Stimulated activated CD4-positive, alpha-beta T cell treated with anti-CD3 and anti-CD28 coated beads, Interleukin-12 subunit alpha, Interleukin-12 subunit beta, amount 100 ng/mL, for 48 hours (primary cell): Measurements from ENCODE around the gene BSN.

Experiments used
- DNase-seq, 3 donors: peaks; one replicate each; pipeline ENCODE4 v3.0.0-alpha.2; 2020; ENCODE audit warnings: low read depth in 2 of 3, low spot score in 1 of 3

BSN gene

DNA sequence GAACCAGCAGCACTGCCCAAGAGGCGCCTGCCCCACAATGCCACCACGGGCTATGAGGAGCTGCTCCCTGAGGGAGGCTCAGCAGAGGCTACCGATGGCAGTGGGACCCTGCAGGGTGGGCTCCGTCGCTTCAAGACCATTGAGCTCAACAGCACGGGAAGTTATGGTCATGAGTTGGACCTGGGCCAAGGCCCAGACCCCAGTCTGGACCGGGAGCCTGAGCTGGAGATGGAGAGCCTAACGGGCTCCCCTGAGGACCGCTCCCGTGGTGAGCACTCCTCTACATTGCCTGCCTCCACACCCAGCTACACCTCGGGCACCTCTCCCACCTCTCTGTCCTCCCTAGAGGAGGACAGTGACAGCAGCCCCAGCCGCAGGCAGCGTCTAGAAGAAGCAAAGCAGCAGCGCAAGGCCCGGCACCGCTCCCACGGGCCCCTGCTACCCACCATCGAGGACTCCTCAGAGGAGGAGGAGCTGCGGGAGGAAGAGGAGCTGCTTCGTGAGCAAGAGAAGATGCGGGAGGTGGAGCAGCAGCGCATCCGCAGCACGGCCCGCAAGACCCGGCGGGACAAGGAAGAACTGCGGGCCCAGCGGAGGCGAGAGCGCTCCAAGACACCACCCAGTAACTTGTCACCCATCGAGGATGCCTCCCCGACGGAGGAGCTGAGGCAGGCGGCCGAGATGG lies 98.1 kb downstream of the BSN start:
- no peak for DNase-seq

GRCh38 chr3:49652903-49653415 lies 98.7 kb downstream of the BSN start:
- DNase-seq: no peak

GRCh38 chr3:49653621-49654020 lies 99.3 kb downstream of the BSN start:
- DNase-seq: no peak

- DNase-seq: no peak
Measured at GRCh38 chr3:49654176-49654825, 100.0 kb downstream of the BSN start.

DNA sequence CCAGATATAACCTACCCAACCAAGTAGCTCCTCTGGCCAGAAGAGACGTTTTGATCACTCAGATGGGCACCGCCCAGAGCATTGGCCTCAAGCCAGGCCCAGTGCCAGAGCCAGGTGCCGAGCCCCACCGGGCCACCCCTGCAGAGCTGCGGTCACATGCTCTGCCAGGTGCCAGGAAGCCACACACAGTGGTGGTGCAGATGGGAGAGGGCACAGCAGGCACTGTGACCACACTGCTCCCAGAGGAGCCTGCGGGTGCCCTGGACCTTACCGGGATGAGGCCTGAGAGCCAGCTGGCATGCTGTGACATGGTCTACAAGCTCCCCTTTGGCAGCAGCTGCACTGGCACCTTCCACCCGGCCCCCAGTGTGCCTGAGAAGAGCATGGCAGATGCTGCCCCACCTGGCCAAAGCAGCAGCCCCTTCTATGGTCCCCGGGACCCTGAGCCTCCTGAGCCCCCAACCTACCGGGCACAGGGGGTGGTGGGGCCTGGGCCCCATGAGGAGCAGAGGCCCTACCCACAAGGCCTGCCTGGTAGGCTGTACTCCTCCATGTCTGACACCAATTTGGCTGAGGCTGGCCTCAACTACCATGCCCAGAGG lies 100.8 kb downstream of the BSN start:
- DNase-seq: no peak

GRCh38 chr3:49655731-49656285 lies 101.5 kb downstream of the BSN start:
- no peak for DNase-seq

DNA sequence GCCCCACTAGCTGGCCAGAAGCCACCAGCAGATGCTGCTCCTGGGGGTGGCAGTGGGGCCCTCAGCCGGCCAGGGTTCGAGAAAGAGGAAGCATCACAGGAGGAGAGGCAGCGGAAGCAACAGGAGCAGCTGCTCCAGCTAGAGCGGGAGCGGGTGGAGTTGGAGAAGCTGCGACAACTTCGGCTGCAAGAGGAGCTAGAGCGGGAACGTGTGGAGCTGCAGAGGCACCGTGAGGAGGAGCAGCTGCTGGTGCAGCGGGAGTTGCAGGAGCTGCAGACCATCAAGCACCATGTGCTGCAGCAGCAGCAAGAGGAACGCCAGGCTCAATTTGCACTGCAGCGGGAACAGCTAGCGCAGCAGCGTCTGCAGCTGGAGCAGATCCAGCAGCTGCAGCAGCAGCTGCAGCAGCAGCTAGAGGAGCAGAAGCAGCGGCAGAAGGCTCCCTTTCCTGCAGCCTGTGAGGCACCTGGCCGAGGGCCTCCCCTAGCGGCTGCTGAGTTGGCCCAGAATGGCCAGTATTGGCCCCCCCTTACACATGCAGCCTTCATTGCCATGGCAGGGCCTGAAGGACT lies 102.3 kb downstream of the BSN start:
- no peak for DNase-seq

DNA sequence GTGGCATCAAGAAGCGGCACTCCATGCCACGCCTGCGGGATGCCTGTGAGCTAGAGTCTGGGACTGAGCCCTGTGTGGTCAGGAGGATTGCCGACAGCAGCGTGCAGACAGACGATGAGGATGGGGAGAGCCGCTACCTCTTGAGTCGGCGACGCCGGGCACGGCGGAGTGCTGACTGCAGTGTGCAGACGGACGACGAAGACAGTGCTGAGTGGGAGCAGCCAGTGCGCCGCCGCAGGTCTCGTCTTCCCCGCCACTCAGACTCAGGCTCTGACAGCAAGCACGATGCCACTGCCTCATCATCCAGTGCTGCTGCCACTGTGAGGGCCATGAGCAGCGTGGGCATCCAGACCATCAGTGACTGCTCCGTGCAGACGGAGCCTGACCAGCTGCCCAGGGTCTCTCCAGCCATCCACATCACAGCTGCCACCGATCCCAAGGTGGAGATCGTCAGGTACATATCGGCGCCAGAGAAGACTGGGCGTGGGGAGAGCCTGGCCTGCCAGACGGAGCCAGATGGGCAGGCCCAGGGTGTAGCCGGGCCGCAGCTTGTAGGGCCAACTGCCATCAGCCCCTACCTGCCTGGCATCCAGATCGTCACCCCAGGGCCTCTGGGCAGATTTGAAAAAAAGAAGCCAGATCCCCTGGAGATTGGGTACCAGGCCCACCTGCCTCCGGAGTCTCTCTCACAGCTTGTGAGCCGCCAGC lies 103.1 kb downstream of the BSN start:
- DNase-seq: no peak

DNA sequence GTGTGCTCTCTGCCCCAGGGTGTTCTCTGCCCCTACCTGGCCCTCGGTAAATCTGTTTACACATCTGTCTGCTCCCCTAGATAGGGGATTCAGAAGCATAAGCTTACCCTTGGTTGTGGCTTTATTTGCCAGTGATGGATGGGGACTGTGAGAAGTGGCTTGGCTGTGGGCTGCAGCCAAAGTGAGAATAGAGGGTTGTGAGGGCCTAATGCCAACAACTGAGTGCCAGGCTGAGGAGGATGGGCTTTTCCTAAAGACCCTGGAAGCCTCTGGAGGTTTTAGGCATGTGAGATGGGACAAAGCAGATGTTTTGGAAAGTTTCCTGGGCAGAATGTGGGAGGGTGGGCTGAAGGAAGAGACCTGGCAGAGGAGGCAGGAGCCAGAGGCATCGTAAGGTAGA lies 104.4 kb downstream of the BSN start:
- no peak for DNase-seq

GRCh38 chr3:49659756-49660155 lies 105.5 kb downstream of the BSN start:
- DNase-seq: no peak

DNA sequence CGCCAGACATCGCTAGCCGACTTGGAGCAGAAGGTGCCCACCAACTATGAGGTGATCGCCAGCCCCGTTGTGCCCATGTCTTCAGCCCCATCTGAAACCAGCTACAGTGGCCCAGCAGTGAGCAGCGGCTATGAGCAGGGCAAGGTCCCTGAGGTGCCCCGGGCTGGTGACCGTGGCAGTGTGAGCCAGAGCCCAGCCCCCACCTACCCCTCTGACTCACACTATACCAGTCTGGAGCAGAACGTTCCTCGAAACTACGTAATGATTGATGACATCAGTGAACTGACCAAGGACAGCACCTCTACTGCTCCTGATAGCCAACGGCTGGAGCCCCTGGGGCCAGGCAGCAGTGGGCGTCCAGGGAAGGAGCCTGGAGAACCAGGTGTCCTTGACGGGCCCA lies 107.0 kb downstream of the BSN start:
- DNase-seq: no peak

- no peak for DNase-seq
Measured at GRCh38 chr3:49662021-49662420, 107.7 kb downstream of the BSN start.

GRCh38 chr3:49662720-49663413 lies 108.6 kb downstream of the BSN start:
- DNase-seq: no peak

GRCh38 chr3:49663831-49664230 lies 109.6 kb downstream of the BSN start:
- no peak for DNase-seq

DNA sequence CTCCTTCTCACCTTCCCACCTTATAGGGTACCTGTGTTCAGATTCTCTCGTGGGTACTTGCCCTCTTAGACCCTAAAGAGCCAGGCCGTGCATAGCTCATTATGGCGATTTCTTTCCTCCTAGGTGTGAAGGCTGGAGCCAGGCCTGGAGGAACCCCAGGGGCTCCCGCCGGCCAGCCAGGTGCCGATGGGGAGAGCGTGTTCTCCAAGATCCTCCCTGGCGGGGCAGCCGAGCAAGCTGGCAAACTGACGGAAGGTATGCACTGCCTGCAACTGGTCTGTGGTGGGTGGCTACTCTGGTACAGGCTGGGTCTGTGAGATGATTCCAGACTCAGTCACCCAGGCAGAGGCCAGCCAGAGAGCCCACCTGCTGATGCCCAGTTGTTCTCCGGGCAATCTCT lies 110.0 kb downstream of the BSN start:
- no peak for DNase-seq

DNA sequence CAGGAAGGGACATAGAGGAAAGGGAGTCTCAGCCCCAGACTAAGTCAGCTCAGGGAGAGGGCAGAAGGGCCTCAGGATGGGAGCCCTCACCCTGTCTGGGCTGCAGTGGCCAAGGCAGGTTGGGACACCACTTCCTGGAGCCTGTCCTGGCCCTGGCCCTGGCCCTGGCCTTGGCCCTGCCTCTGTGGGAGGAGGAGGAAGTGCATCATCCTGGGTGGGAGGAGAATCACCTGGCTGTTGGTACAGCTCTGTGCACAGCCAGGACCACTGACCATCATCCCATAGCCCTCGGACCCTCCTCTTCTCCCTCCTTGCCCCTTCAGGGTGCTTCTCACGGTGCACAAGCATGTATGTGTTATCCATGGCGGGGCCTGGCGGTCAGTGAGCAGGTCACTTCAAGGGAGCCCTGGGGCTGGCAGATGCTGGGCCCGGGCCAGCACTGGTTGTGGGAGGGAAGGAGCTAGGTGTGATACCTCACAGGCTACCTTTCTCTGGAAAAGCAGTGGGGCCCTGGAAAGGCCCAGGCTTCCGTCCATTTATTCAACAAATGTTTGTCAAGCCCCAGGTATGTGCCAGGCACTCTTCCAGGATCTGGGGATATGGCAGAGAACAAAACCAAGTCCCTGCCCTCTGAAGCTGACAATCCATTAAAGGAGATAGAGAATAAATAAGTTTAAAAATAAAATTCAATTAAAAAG lies 111.7 kb downstream of the BSN start:
- DNase-seq: no peak

DNA sequence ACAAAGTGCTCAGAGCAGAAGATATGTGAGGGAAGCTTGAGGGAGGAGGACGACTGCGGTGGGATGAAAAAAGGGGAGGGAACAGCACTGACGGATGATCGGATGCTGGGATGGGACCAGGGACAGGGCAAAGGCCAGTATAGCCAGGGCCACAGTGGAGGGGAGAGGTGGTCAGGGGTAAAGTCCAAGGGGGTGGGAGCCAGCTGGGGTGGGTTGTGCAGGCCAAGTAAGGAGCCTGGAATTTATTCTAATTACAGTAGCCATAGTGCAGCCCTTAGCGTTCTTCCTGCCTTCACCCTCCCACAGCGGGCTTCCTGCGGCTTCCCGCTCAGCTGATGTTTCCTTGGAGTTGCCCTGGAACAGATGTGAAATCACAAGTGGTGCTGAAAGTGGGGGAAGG lies 112.3 kb downstream of the BSN start:
- DNase-seq: no peak

DNA sequence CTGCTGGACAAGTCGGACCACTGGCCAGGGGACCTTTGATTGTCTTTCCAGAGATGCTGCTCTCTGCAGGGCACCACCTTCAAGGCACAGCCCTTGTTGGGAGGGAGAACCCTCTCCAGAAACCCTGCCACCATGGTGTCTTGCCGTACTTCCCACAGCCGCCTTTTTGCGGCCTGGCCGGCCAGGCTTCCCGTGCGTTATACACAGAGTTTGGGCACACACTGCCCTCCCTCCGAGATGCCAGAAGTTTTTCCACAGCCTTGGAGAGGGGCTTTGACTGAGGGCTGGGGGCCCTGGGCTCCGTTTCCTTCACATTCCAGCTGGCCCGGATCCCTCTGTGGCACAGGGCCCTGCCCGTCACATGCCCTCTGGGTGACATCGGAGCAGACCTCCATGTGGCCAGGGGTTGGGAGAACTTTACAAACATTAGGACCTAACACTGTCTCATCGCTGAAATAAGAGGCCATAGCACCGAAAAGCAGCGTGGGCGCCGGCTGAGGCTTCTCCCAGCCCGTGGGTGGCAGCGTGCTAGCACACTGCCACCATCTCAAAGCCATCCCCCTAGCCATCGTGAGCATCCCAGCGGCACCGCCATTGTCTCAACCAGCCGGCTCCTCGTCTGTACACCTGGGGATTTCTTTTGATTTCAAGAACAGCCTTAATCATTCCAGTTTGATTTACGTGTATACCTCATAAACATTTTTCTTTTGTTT lies 113.6 kb downstream of the BSN start:
- DNase-seq: no peak

DNA sequence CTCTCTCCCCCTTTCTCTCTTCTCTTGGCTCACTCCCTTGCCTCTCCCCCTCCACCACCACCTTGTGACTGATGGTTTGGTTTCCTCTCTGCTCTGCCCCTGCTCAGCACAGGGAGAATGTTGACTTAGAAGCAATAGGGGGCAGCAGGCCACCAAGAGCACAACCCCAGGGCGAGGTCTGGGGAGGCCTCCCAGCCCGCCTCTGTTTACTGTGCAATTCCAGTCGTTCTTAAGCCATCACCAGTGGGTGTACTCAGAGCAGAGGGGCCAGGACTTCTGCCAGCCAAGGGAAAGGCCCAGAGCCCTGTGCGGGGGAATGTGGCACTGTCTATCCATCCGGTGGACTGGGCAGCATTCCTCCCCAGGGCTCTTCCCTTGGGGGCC lies 114.1 kb downstream of the BSN start:
- DNase-seq: no peak
